Stimulated activated naive CD8-positive, alpha-beta T cell treated with anti-CD3 and anti-CD28 coated beads, Interleukin-15, Interleukin-2, amounts not matched to agents 100 U/mL and 50 U/mL, for 24 hours (primary cell): ENCODE measurements around the gene OSBPL3.

ENCODE experiments used
- ATAC-seq: fragments of 150-1000 bp; cut with Tn5 transposase; one replicate; pipeline ENCODE4 v1.10.0; 2021
- DNase-seq: peaks from one replicate; pipeline ENCODE4 v3.0.0; 2021

OSBPL3 gene

DNA sequence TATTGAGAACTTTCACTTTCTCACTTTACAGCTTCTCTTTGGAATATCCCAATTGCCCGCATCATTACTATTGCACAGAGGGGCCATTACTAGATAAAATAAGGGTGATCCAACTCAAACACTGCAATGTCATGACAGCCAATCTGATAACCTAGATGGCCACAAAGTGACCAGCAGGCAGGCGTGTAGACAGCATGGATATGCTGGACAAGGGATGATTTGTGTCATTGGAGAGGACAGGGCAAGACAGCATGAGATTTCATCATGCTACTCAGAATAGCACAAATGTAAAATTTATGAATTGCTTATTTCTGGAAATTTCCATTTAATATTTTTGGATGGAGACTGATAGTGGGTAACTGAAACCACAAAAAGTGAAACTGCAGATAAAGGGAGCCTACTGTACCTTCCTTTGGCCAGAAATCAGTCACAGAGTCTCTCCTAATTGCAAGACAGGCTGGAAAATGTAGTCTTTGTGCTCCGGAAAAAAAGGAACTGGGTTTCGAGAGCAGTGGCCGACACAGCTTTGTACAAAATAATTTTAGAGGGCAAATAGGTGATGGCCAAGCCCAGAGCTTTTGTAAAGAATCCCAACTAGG lies 216.6 kb downstream of the OSBPL3 start:
- ATAC-seq (no peak), DNase-seq (no peak)

DNA sequence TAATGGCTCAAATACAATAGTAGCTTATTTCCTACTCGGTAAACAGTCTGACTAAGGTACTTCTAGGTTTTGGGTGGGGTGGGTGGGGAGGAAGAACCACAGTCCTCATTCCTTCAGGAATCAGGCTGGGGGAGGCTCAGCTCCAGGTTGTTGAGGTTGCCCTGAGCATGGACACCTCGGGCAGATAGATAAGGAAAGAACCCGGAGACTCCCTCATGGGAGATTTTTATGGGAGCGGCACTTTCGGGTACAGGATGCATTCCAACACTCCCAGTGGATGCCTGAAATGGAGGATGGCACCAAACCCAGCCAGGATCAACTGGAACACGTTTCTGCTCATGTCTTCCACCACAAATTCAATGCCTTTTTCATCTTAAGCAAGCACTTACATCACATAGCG lies 217.2 kb downstream of the OSBPL3 start:
- ATAC-seq = no peak

DNA sequence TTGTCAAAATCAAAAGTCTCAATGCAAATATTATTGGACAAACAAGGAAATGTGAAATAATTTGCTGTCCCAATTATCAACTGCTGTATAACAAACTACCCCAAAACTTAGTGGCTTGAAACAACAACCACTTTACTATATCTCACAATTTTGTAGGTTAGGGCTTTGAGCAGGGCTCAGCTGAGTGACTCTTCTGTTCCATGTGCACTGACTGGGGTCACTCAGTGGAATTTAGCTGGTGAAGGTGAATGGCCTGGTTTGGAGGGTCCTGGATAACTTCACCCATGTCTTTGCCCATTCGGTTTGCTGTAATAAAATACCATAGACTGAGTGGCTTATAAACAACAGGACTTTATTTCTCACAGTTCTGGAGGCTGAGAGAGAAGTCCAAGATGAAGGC lies 219.0 kb downstream of the OSBPL3 start:
- ATAC-seq = no peak
- DNase-seq = no peak

More for the DNA sequence above, 217.2 kb downstream of the OSBPL3 start:
- no peak for DNase-seq

- DNase-seq (peak; percentile 63), ATAC-seq (peak; percentile 77)
Observed at GRCh38 chr7:24757353-24758275, 222.4 kb downstream of the OSBPL3 start, which contains the start of gene GSDME. Gene GSDME, minus strand, starts transcription at chr7:24757464. Its CDS starts 7,690 bp downstream, at chr7:24749774.

GRCh38 chr7:24756545-24757352 lies 223.2 kb downstream of the OSBPL3 start:
- peak; percentile 38 for DNase-seq
- no peak for ATAC-seq

GRCh38 chr7:24755541-24756407 lies 224.2 kb downstream of the OSBPL3 start:
- DNase-seq (peak; percentile 16), ATAC-seq (peak; percentile 80)

DNA sequence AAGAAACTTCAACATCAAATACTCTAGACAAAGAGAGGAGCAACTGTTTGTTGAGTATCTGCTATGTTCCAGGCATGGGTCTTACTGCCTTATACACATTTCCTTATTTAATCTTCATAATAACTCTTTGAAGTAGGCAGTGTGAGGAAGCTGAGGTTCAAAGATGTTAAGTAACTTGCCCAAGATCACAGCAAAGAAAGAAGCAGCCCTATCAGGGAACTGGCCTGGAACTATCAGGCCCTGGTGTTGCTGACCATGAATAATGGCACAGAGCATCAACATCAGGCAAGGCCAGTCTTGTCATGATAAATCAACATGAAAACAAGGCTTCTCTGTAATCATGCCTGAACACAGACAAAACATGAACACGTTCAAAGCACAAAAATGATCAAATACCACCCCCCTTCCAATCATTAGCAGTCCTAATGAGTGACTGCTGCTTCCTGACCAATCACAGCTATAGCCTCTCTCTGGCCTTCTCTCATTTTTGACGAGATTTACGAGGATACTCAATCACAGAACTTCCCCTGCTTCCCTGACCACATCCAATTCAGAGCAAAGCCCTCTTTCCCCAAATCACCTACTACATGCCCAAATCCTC lies 225.0 kb downstream of the OSBPL3 start:
- ATAC-seq (no peak), DNase-seq (no peak)

- ATAC-seq (no peak), DNase-seq (no peak)
Observed at GRCh38 chr7:24752073-24752800, 227.7 kb downstream of the OSBPL3 start.

DNA sequence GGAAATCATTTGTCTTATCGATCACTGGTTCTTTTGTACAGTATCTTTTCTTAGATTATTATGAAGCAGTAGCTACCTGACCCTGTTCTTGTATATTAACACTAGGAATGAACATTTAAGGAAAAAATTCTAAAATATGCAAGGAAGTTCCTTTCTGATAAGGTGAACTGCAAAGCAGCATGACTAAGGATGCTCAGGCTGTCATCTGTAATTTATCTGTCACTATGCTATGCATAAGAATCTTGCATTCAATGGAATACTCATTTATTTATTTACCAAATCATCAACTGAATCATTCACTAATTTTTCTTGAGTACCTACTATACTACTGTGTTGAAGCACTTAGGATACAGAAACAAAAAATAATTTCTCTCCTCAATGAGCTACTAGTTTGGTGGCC lies 228.5 kb downstream of the OSBPL3 start:
- DNase-seq (no peak), ATAC-seq (no peak)

GRCh38 chr7:24750441-24751055 lies 229.4 kb downstream of the OSBPL3 start:
- DNase-seq = no peak
- no peak for ATAC-seq

DNA sequence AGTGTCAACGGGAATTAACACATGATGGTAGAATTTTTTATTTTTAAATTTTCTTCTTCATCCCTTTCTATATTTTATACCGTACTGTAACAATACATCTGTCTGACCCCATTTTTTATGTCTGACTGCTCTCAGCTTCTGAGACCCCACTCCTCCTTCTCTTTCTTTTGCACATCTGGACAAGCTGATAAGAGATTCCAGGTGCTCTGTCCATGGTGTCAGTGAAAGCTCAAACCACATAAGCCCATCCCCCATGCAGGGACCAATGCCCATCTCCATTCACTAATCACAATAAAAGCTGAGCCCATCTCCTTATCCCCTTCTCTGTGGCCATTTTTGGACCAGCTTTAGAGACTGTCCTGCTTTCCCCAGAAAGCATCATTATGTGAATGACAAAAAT lies 231.5 kb downstream of the OSBPL3 start:
- DNase-seq (no peak), ATAC-seq (no peak)
